HG02885 (cell line): ENCODE data around the gene ARHGAP42.
"Not testable (repeated sequence)": the region's sequence is repeated elsewhere in the genome, so short reads cannot be mapped to it uniquely, and the experiment has no call there.

Experiments used
- ATAC-seq: cut with Tn5 transposase; IDR thresholded peaks from one replicate; pipeline ENCODE4 v1.9.1; 2021; ENCODE audit warnings: mild to moderate bottlenecking; ENCODE audit not compliant: unreplicated experiment, poor library complexity

The ARHGAP42 gene

DNA sequence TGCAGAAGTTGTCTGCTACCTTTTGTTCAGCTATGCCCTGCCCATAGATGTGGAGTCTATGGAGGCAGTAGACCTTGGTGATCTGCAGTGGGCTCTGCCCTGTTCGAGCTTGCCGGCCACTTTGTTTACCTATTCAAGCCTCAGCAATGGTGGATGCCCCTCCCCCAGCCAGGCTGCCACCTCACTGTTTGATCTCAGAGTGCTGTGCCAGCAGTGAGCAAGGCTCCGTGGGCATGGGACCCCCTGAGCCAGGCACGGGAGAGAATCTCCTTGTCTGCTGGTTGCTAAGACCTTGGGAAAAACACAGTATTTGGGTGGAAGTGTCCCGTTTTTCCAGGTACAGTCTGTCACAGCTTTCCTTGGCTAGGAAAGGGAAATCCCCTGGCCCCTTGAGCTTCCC lies 214.4 kb downstream of the ARHGAP42 start:
- ATAC-seq = not testable (repeated sequence)

- ATAC-seq = no peak
Observed at GRCh38 chr11:100902454-100903141, 215.5 kb downstream of the ARHGAP42 start.

DNA sequence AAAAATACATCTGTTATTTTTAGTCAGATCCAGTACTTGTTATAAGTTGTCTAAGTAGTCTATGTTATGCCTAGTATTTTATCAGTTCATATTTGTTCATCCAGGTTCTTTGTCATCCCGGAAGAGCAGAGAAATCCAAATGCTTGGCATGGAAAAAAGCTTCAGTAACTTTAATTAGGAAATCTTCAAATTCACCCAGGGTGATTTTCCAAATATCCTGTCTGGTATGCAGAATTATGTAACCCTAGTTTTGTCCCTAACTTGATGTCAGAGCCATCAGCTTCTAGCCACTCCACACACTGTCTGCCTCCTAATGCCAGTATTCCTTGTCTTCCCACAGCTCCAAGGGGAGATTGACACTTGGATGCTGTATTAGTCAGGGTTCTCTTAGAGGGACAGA lies 216.2 kb downstream of the ARHGAP42 start:
- no peak for ATAC-seq

DNA sequence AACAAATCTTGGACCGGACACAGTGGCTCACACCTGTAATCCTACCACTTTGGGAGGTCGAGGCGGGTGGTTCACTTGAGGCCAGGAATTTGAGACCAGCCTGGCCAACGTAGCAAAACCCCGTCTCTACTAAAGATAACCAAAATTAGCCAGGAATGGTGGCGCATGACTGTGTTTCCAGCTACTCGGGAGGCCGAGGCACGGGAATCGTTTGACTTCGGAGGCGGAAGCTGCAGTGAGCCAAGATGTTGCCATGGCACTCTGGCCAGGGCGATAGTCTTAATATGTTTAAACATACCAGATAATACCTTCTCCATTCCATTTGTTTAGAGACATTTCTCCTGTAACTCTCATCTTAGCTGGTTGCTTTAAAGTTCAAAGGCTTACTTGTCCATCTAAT lies 218.6 kb downstream of the ARHGAP42 start:
- ATAC-seq = no peak

- ATAC-seq = peak; percentile 39
Observed at GRCh38 chr11:100908746-100909145, 221.7 kb downstream of the ARHGAP42 start.

GRCh38 chr11:100910808-100911207 lies 223.7 kb downstream of the ARHGAP42 start:
- ATAC-seq = peak; percentile 94

DNA sequence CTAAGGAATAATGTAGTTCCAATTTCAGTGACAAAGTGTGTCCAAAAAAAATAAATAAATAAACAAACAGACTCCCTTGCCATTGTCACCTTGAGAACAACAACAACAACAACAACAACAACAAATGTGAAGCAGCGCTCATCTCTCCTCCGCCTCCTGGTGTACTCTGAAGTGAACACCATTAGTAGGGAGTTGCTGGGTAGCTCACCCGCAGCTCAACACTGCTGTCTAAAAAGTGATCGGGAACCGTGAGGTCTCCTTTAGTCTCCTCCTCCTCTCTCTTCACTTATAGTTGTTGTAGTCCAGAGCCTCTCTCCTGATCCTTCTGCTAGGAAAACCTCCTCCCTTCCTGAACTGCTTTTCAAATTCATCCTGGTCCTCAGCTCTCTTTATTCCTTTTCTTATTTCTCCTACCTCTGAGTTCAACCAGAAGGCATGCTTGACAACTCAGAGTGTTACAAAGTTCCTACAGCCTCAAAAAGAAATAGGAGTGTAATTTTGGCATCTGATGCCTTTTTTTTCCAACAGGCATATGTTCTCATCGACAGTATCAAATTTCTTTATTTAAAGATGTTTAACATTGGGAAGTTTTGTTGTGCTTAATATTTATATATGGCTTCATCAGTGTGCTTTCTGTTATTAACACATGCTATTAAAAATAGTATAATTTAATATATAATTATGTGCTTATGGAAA lies 227.5 kb downstream of the ARHGAP42 start:
- ATAC-seq = no peak

- no peak for ATAC-seq
Observed at GRCh38 chr11:100918551-100919500, 231.7 kb downstream of the ARHGAP42 start.

DNA sequence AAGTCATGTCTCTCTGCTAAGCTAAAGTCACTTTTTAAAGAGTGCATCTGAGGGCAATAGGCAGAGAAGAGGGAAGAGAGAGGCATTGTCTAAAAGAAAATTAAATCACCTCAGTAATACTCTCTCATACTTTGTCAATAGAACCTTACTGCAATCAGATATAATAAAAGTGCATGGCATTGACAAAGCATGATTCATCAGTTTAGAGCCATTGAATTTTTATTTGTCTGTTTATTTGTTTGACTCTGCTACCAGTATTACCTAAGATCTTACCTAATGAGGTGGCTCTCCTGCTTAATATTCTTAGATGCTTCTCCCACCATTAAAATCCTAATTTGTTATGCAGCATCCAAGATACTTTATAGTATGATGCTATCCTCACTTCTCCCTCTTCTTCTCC lies 233.5 kb downstream of the ARHGAP42 start:
- ATAC-seq = no peak

- ATAC-seq = no peak
Observed at GRCh38 chr11:100922121-100922520, 235.0 kb downstream of the ARHGAP42 start.

- no peak for ATAC-seq
Observed at GRCh38 chr11:100923555-100923954, 236.5 kb downstream of the ARHGAP42 start.

- peak; percentile 79 for ATAC-seq
Observed at GRCh38 chr11:100925935-100926334, 238.8 kb downstream of the ARHGAP42 start.

- no peak for ATAC-seq
Observed at GRCh38 chr11:100927579-100927978, 240.5 kb downstream of the ARHGAP42 start.

GRCh38 chr11:100928426-100928825 lies 241.3 kb downstream of the ARHGAP42 start:
- no peak for ATAC-seq

DNA sequence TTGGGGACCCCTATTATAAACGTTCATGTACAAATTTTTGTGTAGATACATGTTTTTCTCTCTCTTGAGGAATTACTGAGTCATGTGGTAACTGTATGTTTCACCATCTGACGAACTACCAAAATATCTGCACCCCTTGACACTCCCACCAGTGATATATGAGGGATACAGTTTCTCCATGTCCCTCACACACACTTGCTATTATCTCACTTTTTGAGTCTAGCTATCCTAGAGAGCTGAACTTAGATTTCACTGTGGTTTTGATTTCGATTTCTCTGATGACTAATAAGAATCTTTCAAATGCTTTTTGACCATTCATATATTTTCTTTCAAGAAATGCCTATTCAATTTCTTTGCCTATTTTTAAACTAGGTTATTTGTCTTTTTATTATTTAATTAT lies 242.3 kb downstream of the ARHGAP42 start:
- ATAC-seq = peak; percentile 75

- ATAC-seq = no peak
Observed at GRCh38 chr11:100930185-100930778, 243.2 kb downstream of the ARHGAP42 start.

DNA sequence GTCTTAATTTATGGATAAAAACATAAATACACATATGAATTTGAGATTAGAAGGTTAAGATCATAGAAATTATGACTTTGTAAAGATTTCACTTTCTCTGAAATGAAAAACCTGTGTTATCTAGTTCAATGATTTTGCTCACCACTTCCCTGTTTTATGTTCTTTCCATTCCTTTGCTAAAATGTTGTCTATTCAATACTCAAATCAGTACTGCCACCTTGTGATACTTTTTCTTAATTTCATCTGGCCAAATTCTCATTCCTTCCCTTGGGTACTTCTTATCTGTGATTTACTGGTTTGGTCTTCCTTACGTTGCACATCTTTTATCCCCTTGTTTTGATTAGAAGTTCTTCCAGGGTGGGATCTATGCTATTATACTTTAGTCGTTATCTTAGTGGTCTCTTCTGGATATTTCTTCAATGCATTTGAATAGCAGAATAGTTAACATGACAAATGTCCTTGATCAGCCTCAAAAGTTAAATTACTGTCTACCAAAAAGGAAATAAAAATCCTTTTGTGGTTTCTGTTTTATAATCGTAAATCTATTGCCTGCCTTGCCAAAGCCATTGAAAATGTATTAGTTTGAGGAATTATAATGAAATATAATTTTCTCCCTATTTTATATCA lies 245.5 kb downstream of the ARHGAP42 start:
- ATAC-seq = peak; percentile 50

- ATAC-seq = no peak
Observed at GRCh38 chr11:100936781-100937180, 249.7 kb downstream of the ARHGAP42 start.

- no peak for ATAC-seq
Observed at GRCh38 chr11:100939571-100939970, 252.5 kb downstream of the ARHGAP42 start.

DNA sequence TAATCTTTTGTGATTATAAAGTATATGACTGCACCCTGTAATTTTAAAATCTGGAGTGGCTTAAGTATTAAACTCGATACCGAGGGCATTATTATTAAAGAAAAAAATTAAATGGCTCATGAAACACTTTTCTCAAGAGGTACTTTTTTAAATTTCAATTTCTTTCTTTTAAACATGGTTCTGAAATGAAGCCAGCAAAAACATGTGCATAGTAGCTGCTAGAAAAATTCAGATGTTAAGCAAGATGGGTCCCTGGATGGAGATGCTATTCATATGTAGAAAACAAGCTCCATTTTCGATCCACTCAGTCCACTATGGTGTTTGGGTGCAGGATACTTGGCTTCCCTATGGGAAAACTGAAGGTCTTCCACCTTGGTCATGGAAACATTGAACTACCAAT lies 253.0 kb downstream of the ARHGAP42 start:
- ATAC-seq = no peak
